ENCODE results near the gene WNT3A.

DNA sequence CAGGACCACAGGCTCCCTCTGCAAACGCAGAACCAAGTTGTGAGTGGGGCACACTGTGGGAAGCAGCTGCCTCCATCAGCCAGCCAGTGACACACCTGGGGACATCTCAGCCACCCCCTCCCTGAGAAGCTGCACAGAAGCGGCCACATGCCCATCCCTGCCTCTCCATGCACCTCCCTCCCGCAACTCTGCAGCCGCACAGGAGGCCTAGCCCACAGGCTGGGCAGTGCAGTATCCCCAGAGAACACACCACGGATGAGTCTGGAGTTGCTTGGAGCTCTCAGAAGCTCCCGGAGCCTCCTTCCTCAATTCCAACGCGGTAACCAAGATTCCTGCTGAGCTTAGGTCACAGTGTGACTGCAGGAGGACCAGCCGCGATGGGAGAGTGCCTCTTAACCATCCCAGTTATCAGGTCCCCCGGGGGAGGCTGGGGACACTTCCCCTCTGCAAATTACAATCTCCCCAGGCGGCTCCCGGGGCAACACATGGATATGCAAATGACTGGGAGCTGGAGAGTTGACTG lies 1.2 kb upstream of the WNT3A start:
- TF ChIP-seq, protein P1, sequence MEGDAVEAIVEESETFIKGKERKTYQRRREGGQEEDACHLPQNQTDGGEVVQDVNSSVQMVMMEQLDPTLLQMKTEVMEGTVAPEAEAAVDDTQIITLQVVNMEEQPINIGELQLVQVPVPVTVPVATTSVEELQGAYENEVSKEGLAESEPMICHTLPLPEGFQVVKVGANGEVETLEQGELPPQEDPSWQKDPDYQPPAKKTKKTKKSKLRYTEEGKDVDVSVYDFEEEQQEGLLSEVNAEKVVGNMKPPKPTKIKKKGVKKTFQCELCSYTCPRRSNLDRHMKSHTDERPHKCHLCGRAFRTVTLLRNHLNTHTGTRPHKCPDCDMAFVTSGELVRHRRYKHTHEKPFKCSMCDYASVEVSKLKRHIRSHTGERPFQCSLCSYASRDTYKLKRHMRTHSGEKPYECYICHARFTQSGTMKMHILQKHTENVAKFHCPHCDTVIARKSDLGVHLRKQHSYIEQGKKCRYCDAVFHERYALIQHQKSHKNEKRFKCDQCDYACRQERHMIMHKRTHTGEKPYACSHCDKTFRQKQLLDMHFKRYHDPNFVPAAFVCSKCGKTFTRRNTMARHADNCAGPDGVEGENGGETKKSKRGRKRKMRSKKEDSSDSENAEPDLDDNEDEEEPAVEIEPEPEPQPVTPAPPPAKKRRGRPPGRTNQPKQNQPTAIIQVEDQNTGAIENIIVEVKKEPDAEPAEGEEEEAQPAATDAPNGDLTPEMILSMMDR (conservative IDR thresholded peaks at IDR 0.05; ENCODE audit: low read length) = no peak
- TF ChIP-seq EZH2phosphoT487 (IDR thresholded peaks at IDR 0.05; ENCODE audit: borderline replicate concordance) = no peak

Data from Loucy (cell line).